Measurements from ENCODE around the gene ERF. TPM values are rescaled to one million over a fixed set of nuclear protein-coding genes. Genes with fewer than 3 reads are reported as not detected.

ERF gene
- total RNA-seq, 1 donor from 2014 or later: 28.0 TPM

DNA sequence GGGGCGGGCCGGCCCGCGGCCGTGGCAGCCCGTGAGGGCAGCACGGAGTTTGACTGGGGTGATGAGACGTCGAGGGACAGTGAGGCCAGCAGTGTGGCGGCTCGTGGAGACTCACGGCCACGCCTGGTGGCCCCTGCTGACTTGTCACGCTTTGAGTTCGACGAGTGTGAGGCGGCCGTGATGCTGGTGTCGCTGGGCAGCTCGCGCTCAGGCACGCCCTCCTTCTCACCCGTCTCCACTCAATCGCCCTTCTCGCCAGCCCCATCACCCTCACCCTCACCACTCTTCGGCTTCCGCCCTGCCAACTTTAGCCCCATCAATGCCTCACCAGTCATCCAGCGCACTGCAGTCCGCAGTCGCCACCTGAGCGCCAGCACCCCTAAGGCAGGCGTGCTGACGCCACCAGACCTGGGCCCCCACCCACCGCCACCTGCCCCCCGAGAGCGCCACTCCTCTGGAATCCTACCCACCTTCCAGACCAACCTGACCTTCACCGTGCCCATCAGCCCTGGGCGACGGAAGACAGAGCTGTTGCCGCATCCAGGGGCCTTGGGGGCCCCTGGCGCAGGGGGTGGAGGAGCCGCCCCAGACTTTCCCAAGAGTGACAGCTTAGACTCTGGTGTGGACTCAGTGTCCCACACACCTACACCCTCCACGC, 18.6 kb upstream of the ERF start:
- Mint-ChIP-seq H3K4me3 (ENCODE audit: unreplicated experiment) (no peak overlapping the region), H3K27ac (ENCODE audit: unreplicated experiment) (peak overlapping the region; percentile 33), H3K36me3 (ENCODE audit: unreplicated experiment) (no peaks in the 10 kb centered on the region), H3K27me3 (ENCODE audit: unreplicated experiment) (peaks cover 7% of the 10 kb centered on the region), H3K4me1 (ENCODE audit: low read depth, unreplicated experiment) (peaks cover 23% of the 10 kb centered on the region), H3K9me3 (ENCODE audit: unreplicated experiment) (peaks cover 7% of the 10 kb centered on the region)
- DNase-seq: no peak
- TF ChIP-seq, protein P1, sequence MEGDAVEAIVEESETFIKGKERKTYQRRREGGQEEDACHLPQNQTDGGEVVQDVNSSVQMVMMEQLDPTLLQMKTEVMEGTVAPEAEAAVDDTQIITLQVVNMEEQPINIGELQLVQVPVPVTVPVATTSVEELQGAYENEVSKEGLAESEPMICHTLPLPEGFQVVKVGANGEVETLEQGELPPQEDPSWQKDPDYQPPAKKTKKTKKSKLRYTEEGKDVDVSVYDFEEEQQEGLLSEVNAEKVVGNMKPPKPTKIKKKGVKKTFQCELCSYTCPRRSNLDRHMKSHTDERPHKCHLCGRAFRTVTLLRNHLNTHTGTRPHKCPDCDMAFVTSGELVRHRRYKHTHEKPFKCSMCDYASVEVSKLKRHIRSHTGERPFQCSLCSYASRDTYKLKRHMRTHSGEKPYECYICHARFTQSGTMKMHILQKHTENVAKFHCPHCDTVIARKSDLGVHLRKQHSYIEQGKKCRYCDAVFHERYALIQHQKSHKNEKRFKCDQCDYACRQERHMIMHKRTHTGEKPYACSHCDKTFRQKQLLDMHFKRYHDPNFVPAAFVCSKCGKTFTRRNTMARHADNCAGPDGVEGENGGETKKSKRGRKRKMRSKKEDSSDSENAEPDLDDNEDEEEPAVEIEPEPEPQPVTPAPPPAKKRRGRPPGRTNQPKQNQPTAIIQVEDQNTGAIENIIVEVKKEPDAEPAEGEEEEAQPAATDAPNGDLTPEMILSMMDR (IDR thresholded peaks at IDR 0.05; ENCODE audit: partially characterized antibody, unreplicated experiment): no peak

DNA sequence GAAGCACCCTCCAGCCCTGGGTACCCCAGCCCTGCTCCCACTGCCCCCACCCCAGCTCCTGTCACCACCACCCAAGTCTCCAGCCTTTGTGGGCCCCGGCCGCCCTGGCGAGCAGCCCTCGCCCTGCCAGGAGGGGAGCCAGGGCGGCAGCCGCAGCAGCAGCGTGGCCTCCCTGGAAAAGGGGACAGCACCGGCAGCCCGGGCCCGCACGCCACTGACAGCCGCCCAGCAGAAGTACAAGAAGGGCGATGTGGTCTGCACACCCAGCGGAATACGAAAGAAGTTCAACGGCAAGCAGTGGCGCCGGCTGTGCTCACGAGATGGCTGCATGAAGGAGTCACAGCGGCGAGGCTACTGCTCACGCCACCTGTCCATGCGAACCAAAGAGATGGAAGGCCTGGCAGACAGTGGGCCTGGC, 18.1 kb upstream of the ERF start:
- H3K27me3 Mint-ChIP-seq (ENCODE audit: unreplicated experiment): peaks cover 7% of the 10 kb centered on the region
- no peak overlapping the region for H3K4me3 Mint-ChIP-seq (ENCODE audit: unreplicated experiment)
- TF ChIP-seq, protein P1 (IDR thresholded peaks at IDR 0.05; ENCODE audit: partially characterized antibody, unreplicated experiment): no peak
- no peak for DNase-seq
- H3K27ac Mint-ChIP-seq (ENCODE audit: unreplicated experiment): no peak overlapping the region
- no peaks in the 10 kb centered on the region for H3K36me3 Mint-ChIP-seq (ENCODE audit: unreplicated experiment)
- peaks cover 19% of the 10 kb centered on the region for H3K4me1 Mint-ChIP-seq (ENCODE audit: low read depth, unreplicated experiment)
- H3K9me3 Mint-ChIP-seq (ENCODE audit: unreplicated experiment): peaks cover 7% of the 10 kb centered on the region

DNA sequence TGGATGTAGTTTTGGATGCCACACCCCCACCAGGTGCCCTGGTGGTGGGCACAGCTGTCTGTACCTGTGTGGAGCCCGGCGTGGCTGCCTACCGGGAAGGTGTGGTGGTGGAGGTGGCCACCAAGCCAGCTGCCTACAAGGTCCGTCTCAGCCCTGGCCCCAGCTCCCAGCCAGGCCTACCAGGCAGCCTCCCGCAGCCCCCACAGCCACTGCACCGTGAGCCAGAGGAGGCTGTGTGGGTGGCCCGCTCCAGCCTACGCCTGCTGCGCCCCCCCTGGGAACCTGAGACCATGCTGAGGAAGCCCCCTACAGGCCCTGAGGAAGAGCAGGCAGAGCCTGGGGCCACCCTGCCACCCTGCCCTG, 17.6 kb upstream of the ERF start:
- Mint-ChIP-seq H3K27me3 (ENCODE audit: unreplicated experiment) (peaks cover 7% of the 10 kb centered on the region), H3K4me3 (ENCODE audit: unreplicated experiment) (no peak overlapping the region), H3K9me3 (ENCODE audit: unreplicated experiment) (peaks cover 7% of the 10 kb centered on the region), H3K36me3 (ENCODE audit: unreplicated experiment) (no peaks in the 10 kb centered on the region), H3K4me1 (ENCODE audit: low read depth, unreplicated experiment) (peaks cover 21% of the 10 kb centered on the region), H3K27ac (ENCODE audit: unreplicated experiment) (no peak overlapping the region)
- TF ChIP-seq, protein P1 (IDR thresholded peaks at IDR 0.05; ENCODE audit: partially characterized antibody, unreplicated experiment): no peak
- DNase-seq: no peak

- Mint-ChIP-seq H3K27ac (ENCODE audit: unreplicated experiment) (no peak overlapping the region), H3K4me3 (ENCODE audit: unreplicated experiment) (no peak overlapping the region)
Observed at GRCh38 chr19:42271861-42272534, 17.1 kb upstream of the ERF start.

More at GRCh38 chr19:42271861-42272534, 17.1 kb upstream of the ERF start:
- Mint-ChIP-seq H3K9me3 (ENCODE audit: unreplicated experiment) (peaks cover 7% of the 10 kb centered on the region), H3K4me1 (ENCODE audit: low read depth, unreplicated experiment) (peaks cover 23% of the 10 kb centered on the region), H3K27me3 (ENCODE audit: unreplicated experiment) (peaks cover 4% of the 10 kb centered on the region), H3K36me3 (ENCODE audit: unreplicated experiment) (no peaks in the 10 kb centered on the region)
- TF ChIP-seq, protein P1 (IDR thresholded peaks at IDR 0.05; ENCODE audit: partially characterized antibody, unreplicated experiment): no peak
- no peak for DNase-seq

All from glutamatergic neuron (in vitro differentiated cells).